ENCODE results near the gene PEX12. TPM values are rescaled to one million over a fixed set of nuclear protein-coding genes. Genes with fewer than 3 reads are reported as not detected.
"Not testable (repeated sequence)": the region's sequence is repeated elsewhere in the genome, so short reads cannot be mapped to it uniquely, and the experiment has no call there.

PEX12 gene
- polyA plus RNA-seq (ENCODE audit: insufficient read length in 3 of 3): 10 to 100 TPM; 12.1 to 12.7 (median 12.4) TPM

DNA sequence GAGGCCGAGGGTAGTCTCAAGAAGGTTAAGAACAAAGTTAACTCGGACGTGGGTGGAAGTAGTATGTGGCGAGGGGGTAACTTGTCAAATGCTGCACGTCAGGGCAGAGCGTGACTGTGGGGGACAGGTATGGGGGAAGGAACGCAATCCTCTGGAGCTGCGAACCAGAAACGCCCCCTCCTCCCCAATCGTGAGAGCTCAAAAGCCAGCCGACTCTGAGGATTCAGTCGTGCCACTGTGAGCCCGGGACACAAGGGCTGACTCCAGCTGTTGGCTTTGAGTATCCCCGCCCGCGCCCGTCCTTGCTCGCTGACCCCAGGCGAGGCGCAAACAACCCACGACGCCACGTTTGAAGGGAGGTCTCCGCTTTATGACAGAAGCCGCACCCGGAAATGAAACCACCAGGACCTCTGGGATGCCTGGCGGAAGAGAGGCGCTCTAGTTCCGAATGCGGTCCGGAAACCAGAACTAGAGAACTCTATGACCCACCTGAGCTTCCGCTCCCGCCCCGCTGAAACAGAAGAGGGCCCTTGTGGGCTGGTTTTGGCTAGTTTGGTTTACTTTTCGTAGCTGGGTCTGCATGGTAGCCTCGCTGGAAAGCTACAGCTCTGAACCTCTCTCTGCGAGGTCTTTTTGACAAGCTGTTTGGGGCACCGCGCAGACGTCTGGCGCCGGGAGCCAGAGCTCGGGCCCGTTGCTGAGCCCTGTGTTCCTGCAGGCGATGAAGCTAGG lies at the start of gene PEX12:
Gene PEX12, minus strand, starts transcription at position 375 of the 732 bp plus-strand sequence. CDS start 550 bp downstream, outside the sequence.
- DNase-seq (ENCODE audit: low read depth in 3 of 3, low spot score in 2 of 3): peak; percentile 78 to 89 (median 88)

- DNase-seq (ENCODE audit: low read depth in 3 of 3, low spot score in 2 of 3): peak in 1 of 3 donors; percentile 6
These were observed 49.0 kb upstream of the PEX12 start for GRCh38 chr17:35627417-35627816.

DNA sequence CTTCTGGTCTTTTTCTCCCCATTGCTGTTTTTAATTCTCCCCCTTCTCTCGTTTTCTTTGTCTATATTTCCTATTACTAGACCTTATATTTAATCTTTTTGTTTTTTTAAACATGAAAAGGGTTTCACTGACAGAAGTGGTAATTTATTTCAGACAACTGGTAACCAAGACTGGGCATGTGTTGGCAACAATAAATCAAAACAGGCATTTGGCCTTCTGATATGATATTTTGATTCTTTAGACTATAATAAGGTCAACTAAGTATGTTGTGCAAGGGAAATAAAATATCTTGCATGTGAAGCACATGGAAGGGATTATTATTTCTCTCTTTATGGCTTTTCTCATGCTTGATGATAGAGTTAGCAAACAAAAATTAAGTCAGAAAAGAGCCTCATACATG lies 43.4 kb upstream of the PEX12 start:
- no peak for DNase-seq (ENCODE audit: low read depth in 3 of 3, low spot score in 2 of 3)

GRCh38 chr17:35618628-35619027 lies 40.3 kb upstream of the PEX12 start:
- DNase-seq (ENCODE audit: low read depth in 3 of 3, low spot score in 2 of 3): no peak

- DNase-seq (ENCODE audit: low read depth in 3 of 3, low spot score in 2 of 3): no peak
These were observed 39.1 kb upstream of the PEX12 start for GRCh38 chr17:35617505-35617904.

GRCh38 chr17:35616536-35616935 lies 38.2 kb upstream of the PEX12 start:
- DNase-seq (ENCODE audit: low read depth in 3 of 3, low spot score in 2 of 3): no peak

- DNase-seq (ENCODE audit: low read depth in 3 of 3, low spot score in 2 of 3): no peak
These were observed 36.4 kb upstream of the PEX12 start for GRCh38 chr17:35614810-35615209.

DNA sequence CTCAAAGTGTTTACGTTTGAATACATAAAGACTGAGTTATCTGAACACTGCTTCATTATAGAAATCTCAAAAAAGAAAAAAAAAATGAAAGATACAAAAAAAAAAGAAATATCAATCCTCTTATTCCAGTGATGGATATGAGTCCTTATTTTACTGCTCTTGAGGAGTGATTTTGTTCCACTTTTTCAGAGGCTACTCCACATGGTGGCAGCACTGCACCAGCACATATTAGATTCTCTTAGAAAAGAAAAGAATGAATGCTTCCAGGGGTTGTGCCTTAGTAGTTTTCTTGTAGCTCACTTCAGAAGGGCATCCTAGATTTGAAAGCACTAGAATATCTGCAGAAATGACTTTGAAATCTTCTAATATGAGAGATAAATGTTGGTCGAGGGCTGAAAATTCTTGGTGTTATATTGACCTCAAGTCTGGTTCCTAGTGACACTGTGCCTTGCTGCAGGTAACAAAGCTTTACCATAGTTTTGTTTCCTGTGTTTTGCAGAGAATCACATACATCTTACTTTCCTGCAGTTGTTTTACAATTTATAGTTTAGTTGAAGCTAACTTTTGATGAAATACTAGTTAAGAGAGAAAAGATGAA lies 34.7 kb upstream of the PEX12 start:
- DNase-seq (ENCODE audit: low read depth in 3 of 3, low spot score in 2 of 3): no peak

DNA sequence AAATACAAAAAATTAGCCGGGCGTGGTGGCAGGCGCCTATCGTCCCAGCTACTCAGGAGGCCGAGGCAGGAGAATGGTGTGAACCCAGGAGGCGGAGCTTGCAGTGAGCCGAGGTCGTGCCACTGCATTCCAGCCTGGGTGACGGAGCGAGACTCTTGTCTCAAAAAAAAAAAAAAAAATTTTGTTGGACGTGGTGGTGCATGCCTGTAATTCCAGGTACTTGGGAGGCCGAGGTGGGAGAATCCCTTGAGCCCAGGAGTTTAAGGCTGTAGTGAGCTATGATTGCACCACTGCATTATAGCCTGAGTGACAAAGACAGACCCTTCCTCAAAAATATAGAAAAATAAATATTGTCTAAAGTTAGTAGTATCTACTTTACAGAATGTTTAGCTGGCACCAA lies 32.4 kb upstream of the PEX12 start:
- DNase-seq (ENCODE audit: low read depth in 3 of 3, low spot score in 2 of 3): not testable (repeated sequence)

DNA sequence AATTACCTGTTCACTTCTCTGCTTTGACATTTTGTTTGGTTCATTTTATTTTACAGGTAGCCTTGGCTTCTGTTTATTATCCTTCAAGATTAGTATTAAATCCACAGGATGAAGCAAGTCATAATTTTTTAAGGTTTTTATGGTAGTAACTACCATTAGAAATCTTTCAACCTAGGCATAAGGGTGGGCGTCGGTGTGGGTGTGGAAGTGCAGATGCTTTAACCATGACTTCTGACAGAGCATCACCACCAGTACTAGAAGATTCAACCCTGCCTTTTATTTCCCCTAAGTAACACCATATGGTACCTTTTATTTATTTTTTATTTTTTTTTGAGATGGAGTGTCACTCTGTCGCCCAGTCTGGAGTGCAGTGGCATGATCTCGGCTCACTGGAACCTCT lies 31.5 kb upstream of the PEX12 start:
- no peak for DNase-seq (ENCODE audit: low read depth in 3 of 3, low spot score in 2 of 3)

- DNase-seq (ENCODE audit: low read depth in 3 of 3, low spot score in 2 of 3): no peak
These were observed 29.0 kb upstream of the PEX12 start for GRCh38 chr17:35607239-35607847.

- DNase-seq (ENCODE audit: low read depth in 3 of 3, low spot score in 2 of 3): no peak
These were observed 27.3 kb upstream of the PEX12 start for GRCh38 chr17:35605678-35606077.

GRCh38 chr17:35603674-35604073 lies 25.3 kb upstream of the PEX12 start:
- no peak for DNase-seq (ENCODE audit: low read depth in 3 of 3, low spot score in 2 of 3)

DNA sequence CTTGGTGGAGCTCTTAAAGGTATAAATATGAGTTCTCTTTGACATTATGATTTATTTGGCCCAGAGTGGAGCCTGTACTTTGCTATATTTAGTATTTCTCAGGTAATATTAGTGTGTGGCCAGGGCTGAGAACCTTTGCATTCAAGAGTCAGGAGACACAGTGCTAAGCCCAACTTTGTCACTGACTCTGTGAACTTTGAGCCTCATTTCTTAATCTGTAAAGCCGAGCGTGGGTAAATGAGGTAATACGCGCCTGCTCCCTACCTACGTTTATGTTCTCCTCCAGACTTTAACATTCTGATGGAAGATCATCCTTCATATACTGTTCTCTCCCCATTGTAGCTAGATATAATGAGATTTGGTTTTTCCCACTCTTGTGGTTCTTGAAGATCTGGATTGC lies 19.2 kb upstream of the PEX12 start:
- no peak for DNase-seq (ENCODE audit: low read depth in 3 of 3, low spot score in 2 of 3)

DNA sequence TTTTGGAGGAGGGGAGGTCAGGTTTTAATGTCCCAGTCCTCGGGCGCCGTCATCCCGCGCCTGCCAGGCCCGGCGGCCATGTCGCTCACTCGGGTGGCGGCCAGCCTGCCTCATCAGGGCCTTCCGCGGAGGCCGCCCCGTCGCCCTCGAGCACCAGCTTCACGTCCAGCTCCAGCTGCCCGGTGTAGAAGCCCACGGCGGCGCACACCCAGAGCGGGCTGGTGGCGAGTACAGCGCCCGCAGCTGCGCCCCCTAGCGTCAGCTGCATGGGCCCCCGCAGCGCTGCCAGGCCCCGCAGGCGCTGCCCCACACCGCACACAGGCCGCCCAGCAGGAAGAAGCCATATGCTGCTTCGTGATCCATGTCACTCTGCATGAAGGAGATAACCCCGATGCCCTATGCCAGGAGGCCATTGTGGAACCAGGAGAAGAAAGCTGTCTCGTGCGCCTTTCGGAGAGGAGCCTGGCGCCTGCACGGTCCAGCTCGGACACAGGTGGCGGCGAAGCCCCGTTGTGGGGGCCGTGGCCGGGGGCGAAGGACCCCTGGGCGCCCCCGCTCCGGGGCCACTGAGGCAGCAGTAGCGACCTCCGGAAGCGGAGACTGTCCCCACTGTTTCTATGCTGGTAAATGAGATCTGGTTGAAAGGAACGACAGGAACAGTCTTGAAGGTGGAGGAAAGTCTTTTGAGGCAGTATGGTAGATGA lies 18.3 kb upstream of the PEX12 start:
- no peak for DNase-seq (ENCODE audit: low read depth in 3 of 3, low spot score in 2 of 3)

DNA sequence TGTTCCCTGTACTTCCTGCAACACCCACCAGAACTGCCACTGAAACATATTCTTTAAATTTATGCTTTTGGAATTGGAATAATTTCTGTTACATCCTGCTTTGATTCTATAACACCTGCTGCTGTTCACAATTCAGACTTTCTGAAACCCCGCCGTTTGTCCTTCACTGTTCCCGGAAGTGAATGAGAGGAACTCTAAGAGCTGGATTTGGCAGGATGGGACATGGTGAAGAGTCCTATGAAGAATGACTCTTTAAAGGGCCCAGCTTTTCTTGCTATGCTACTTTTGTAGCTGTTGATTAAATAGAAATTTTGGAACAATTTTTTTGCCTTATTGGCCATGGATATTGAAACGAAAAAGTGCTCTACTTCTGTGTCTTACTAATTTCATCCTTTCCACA lies 17.7 kb upstream of the PEX12 start:
- no peak for DNase-seq (ENCODE audit: low read depth in 3 of 3, low spot score in 2 of 3)

DNA sequence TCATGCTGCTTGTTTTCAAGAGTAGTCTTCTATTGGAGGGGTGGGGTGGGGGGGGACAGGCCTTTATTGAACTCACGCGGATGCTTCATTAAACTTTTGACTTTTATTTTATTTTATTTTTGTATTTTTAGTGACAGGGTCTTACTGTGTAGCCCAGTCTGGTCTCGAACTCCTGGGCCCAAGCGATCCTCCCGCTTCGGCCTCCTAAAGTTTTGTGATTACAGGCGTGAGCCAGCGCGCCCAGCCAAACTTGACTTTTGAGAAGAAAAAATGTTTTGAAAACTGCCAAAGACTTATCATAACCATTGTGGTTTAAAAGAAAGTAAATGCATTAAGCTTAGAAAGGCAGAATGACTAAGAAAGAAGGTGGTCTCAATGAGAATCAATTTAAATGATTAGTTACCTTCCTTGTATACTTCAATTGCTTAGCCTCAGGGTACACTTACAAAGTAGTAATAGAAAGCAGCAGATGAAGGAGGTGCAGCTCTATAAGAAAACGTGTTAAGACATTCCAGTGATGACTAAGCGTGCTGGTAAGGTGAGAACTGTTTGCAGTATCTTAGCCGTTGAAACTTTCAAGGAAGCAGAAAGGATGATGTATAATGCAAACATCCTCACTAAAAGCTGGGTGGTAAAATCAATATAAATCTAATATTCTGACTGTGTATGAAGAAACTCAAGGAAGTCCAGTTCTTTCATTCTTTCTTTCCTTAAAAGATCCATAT lies 10.0 kb upstream of the PEX12 start:
- no peak for DNase-seq (ENCODE audit: low read depth in 3 of 3, low spot score in 2 of 3)

DNA sequence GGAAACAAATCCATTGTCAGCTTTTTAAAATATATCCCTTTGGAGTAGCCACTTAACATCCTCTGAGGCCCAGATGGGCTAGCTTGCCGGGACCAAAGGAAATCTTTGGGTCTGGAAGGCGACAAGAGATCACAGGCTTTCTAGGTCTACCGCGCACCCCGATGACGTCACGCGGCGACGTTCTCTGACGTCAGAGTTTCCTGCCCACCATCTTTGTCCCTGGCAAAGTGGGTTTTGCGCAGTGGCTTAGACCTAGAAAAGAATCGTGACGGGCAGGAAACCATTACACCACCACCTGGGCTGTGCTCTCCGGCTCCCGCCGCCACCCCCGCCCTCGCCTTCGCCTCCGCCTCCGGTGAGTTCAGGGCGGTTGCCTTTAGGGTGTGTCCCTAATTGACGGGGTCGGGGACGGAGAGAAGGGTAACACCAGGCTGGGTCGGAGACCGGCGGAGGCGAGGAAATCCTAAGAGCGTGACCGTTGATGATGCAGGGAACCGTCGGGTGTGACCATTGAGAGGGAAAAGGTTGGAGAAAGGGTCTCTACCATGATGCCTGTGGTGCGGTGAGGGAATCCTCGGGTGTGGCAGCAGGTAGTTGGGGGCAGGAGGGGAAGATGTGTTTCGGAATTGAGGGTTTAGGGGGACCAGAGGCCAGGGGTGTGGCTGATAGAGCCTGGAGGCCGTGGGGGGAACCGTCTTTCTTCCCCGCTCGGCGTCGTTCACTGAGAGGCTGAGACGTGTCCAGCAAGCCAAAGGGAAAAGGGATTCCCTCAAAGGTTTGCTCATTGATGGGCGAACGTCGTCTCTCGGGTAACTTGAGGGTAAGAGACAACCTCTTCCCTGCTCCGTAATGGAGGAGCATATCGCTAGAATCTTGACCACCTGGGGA lies 8.9 kb upstream of the PEX12 start, which contains the start of gene AP2B1:
Gene AP2B1, plus strand, starts transcription at position 249 of the 888 bp plus-strand sequence. CDS start 6,709 bp downstream, outside the sequence.
- DNase-seq (ENCODE audit: low read depth in 3 of 3, low spot score in 2 of 3): peak; percentile 95 to 99 (median 96)

DNA sequence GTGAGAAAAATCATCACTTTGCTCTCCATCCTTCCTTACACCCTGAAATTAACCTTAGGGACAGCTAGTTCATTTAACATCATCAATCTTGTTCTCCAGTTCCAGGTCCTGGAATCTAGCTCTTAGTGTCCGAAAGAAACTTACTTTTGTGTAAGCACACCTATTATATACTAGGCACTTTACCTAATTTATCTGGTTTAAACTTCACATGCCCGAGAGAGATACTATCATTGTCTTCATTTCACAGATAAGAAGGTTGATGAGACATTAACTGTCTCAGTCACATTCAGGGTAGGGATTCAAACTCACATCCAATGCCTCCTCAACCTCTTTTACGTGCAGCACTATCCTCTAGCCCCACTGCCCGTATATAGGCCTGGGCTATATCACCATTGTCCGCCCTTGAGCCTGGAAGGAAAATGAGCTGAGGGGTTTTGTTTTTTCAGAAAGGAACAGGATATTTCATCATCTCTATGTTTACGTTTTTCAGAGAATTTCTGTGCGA lies 8.2 kb upstream of the PEX12 start:
- DNase-seq (ENCODE audit: low read depth in 3 of 3, low spot score in 2 of 3): no peak

All from right renal cortex interstitium (tissue), 3 donors.